NCI-H2196 (cell line): ENCODE results near the gene DPY19L3.
A peak's percentile ranks its signal among the peaks of the same experiment; 100 is the strongest.
"Not testable (repeated sequence)": the region's sequence is repeated elsewhere in the genome, so short reads cannot be mapped to it uniquely, and the experiment has no call there.

ENCODE experiments used
- DNase-seq: peaks from one replicate; lab custom pipeline; 2025; ENCODE audit not compliant: unreplicated experiment; lab: John Stamatoyannopoulos, UW

Gene DPY19L3

GRCh38 chr19:32396046-32396652 lies 9.4 kb upstream of the DPY19L3 start:
- DNase-seq = no peak

DNA sequence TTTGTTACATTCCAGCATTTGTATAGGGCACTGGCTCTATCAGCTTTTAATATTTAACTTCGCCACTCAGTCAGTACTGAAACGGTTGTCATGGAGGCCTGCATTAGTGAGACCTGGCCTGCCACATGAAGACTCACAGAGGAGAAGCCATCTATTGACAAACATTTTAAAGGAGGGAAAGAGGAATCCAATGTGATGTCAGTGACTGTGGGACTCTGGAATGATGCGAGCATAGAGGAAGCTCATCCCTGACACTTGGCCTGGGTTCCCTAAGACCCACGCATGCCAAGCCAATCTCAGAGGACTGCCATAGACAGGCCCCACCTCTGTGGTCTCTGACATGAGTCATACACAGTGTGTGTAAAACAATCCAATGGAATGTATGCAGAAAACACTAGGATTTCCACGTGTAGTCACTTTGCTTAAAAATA lies 7.9 kb upstream of the DPY19L3 start:
- no peak for DNase-seq

GRCh38 chr19:32401992-32402391 lies 3.6 kb upstream of the DPY19L3 start:
- no peak for DNase-seq

DNA sequence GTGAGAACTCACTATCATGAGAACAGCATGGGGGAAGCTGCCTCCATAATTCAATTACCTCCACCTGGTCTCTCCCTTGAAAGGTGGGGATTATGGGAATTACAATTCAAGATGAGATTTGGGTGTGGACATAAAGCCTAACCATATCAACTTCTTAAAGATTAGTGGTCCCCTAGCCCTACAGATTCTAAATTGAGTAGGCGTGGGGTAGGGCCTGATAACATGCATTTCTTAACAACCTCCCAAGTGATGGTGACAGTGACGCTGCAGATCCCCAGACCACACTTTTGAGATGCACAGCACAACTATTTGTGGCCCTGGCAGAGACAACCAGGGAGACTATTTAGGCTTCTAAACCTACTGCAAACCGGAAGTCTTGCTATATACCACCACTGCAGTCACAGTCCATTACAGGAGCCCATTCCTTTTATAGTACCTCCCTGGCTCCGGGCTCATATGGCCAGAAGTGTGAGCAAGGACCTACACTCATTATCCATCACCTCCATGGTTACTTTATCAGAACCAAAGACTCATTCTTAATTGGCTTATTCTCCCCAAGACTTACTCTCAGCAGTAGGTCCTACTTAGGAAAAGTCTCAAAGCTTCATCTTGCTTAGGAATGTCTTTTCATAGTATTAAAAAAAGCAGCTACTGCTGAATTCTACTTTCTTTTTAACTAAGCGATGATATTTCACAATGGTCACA lies 2.1 kb upstream of the DPY19L3 start:
- no peak for DNase-seq

- no peak for DNase-seq
Measured at GRCh38 chr19:32404213-32404932, 1.2 kb upstream of the DPY19L3 start.

- DNase-seq = peak; percentile 34
Measured at GRCh38 chr19:32404933-32405430, 588 bp upstream of the DPY19L3 start.

GRCh38 chr19:32406161-32407003 lies 812 bp downstream of the DPY19L3 start:
- DNase-seq = no peak

DNA sequence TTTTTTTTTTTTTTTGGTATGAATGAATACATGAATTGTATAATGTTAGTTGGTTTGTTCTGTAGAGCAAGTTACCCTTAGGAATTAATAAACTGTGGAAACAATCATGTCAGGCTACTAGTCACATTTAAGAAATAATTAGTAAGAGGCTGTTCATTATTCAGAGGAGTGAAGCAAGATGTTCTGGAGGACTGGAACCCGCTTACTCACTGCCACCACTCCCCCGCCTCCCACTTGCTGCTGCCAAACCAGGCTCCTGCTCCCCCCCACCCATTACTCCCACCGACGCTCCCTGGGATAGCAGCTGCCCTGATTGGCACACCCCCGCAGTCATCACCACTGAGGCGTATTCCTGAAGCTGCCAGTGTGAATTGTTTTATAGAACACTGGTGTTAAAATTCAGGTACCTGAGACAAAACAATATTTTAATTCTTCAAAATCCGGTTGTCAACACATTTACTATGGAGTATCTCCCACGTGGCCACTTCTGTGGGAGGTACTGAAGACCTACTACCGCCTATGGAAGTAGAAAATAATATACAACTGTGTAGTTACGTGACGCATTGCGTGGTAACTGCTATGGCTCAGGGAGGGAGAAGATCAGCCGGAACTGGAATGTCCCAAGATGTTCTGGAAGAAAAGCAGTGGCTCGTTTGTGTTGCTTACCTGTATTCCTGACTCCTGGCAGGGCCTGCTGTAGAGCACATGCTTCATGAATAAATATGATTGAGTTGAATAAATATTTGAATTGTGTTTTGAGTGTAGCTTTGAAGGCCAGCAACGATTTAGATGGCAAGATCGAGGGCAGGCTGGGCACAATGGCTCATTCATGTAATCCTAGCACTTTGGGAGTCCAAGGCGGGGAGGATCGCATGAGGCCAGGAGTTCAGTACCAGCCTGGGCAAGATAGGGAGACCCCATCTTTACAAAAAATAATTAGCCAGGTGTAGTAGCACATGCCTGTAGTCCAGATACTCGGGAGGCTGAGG lies 1.7 kb downstream of the DPY19L3 start:
- peak; percentile 56 for DNase-seq

GRCh38 chr19:32415246-32415645 lies 9.7 kb downstream of the DPY19L3 start:
- DNase-seq = no peak

DNA sequence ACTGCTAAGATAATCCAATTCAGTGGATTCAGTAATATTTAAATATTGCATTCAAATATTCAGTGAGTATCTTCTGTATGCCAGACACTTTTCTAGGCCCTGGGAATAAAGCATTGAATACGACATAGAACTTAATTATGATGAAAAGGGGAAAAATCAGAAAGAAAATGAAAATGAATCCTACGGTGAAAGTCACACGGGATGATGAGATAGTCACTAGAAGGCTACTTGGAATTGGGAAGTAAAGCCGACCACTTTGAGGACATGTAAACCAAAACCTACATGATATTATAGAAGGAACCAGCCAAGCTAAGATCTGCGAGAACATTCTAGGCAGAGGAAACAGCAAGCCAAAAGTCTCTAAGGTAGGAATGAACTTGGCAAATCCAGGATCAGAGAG lies 10.1 kb downstream of the DPY19L3 start:
- no peak for DNase-seq

DNA sequence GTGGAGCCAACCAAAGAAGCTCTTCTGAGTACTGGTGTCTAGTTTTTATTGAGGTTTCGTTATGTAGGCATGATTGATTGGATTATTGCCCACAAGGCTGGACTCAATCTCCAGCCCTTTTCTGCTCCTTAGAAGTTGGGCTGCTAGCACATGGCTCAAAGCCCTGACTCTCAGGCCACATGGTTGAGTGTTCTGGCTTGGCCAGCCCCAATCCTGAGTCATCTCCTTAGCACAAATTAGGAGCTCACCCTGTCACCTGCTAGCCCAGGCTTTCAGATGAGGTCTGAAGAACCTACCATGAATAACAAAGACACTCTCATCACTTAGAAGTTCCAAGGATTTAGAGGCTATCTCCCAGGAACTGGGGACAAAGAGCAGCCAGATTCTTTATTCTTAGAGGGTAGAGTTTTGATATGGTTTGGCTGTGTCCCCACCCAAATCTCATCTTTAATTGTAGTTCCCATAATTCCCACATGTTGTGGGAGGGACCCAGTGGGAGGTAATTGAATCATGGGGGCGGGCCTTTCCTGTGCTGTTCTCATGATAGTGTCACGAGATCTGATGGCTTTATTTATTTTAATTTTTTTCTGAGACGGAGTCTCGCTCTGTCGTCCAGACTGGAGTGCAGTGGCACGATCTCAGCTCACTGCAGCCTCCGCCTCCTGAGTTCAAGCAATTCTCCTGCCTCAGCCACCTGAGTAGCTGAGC lies 11.3 kb downstream of the DPY19L3 start:
- no peak for DNase-seq

- no peak for DNase-seq
Measured at GRCh38 chr19:32418155-32418554, 12.6 kb downstream of the DPY19L3 start.

DNA sequence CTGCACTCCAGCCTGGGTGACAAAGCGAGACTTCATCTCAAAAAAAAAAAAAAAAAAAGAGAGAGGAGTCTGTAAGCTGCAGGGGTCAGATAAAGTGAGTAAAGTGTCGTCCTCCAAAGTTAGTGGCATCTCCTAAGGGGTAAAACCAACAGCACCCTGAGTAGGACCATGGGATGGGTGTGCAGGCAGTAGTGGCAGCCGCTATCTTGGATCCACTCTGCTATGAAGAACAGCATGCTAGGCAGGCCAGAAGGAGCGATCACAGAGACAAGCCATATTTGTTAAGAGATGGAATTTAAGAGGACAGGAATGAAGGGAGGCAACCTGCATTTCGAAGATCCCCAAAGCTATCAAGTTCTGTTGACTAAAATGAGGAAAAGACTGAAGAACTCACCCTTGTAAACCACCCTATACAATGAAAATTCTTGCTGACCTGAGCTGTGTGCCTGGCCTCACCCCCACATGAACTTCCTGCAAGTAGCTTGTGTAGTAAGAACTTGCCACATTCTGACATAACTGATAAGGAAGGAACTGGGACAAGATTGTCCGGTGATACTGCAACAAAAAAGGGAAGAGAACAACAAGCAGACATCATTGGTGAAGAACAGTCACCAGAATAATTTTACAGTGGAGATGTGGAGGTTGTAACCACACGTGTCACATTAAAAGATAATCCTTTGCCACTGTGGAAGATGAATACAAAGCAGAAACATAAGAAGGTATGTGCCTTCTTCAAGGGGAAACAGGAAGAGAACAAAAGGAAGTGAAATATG lies 16.2 kb downstream of the DPY19L3 start:
- DNase-seq = no peak

GRCh38 chr19:32422435-32422834 lies 16.9 kb downstream of the DPY19L3 start:
- DNase-seq = no peak

- DNase-seq = not testable (repeated sequence)
Measured at GRCh38 chr19:32423944-32424343, 18.4 kb downstream of the DPY19L3 start.

GRCh38 chr19:32427536-32427935 lies 22.0 kb downstream of the DPY19L3 start:
- no peak for DNase-seq

- no peak for DNase-seq
Measured at GRCh38 chr19:32436692-32437091, 31.1 kb downstream of the DPY19L3 start.

DNA sequence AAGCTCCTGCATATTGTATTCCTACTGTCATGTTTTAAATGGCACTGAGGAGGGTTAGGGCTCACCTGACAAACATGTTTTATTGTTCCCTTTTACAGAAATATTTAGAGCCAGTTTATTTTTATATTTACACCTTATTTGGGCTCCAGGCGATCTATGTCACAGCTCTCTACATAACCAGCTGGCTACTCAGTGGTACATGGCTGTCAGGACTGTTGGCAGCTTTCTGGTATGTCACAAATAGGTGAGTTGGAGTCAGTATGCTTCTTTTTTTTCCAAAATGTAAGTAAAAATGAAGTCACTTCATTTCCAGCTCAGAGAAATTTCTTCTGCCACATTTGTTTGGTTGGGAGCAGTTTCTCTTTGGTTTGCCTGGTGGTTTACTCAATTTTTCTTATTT lies 31.5 kb downstream of the DPY19L3 start:
- no peak for DNase-seq

DNA sequence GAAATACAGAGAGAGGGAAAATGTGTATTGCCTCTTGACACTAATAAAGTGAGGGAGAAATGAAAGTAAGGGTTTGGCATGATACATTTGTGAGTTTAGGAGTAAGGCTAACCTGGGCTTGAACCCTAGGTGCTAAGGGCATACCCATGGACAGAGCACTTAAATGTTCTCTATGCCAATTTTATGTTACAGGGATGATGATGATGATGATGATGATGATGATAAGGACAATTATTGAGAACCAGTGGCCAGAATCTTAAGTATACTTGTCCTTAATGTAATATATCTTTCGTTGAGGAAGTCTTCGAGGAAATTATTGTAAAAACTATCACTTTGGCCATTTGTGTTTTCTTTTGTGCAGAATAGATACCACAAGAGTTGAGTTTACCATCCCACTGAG lies 33.2 kb downstream of the DPY19L3 start:
- no peak for DNase-seq
